EH (cell line): ENCODE data around the gene PHF19.

Experiments used
- DNase-seq: peaks from one replicate; pipeline ENCODE4 v3.0.0-alpha.2; 2015; ENCODE audit warnings: low read depth

Gene PHF19

DNA sequence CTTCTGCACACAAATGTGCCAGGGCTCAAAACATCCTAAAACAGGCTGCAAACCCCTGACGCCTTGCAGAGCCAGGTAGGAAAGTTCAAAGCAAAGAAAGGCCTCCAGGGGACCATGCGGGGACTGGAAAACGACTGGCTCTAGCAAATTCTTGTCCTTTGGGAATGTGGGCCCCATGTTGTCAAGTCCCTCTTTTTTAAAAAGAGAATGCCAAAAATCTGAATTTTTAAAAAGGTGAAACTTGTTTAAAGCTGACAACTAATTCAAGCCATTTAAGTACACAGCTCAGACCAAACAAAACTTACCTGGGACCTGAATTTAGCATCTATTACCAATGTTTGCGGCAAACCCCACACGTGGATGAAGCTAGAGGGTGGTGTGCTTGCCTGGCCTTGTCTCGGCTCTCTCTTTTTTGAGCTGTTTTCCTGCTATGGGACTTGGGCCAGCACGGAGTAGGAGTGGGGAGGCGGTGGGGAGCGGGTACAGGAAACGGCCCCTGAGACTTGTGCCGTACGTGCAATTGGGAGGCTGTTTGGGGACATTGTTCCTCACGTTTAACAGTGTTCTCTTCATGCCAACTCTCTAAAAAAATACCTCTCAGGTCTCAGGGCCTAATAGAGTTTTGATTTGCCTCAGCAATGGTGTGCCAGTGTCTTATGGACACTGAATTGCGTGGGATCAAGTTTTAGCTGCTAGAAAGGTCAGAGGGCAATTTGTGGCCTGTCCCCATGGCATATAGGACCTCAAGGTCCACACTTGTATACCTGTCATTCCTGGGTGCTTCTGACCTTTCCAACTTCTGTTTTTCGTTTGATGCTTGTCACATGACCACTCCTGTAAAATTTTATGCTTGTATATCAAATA is 15.1 kb upstream of the PHF19 start:
- DNase-seq, result no peak

DNA sequence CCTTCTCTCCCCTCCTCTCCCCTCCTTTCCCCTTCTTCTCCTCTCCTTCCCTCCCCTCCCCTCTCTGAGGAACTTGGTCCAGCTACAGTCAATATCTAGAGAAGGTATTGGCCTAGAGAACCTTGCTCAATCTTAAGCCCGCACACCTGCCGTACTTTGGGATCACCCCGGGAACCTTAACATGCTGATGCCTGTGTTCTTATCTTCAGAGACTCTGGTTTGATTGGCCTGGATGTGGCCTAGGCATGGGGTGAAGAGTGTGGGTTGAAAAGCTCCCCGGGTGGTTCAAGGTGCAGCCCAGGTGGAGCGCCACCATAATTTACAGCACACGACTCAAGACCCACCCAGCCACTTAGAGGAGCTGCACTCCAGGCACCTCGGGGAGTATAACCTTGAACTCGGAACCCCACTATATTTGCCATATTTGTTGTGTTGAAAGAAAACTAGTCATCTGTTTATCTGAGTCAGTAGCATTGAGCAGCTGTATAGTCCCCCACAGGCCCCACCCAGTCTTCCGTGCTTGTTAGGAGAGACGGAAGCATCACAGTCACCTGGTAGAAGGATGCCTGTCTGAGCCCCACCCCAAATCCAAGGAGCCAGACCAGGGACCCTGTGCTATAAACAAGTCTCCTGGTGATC is 14.4 kb upstream of the PHF19 start:
- DNase-seq, result no peak

DNA sequence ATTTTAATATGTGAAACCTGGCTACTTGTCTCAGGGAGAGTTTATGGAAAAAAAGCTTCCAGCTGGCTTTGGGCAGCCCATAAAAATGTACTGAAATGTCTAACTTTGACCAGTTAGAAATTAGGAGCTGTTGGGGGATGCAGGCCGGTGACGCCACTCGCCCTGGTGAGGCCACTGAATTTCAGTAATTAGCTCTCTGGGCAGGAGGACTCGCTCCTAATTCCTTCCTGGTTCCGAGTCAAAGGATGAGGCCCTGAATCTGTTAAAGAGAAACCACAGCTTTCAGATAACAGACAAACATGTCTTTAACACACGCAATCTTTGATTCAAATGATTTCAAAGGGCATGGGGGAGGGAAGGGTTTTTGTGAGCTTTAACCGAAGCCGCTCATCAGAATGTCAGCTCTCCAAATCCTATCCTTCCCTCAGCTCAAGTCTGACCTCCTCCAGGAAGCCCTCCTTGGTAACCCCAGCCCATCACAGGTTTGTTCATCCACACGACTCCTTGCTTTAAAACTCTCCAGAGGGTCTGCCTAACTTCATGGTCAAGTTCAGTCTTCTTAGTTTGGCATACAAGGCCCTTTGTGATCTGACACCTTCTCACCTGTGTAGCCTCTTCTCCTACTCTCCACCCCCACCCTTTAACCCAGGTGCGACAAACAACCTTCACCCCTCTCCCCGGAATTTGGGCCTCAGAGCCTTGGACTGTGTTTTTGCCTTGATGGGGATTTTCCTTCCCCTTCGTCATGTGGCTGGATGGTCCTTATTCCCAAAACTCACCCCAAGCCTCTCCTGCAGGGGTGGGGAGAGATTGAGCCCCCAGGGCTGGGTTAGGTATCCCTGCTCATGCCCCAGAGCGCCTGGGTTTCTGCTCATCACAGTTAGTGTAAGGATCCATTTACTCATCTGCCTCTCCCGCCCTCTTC is 13.6 kb upstream of the PHF19 start:
- DNase-seq, result peak; percentile 30

DNA sequence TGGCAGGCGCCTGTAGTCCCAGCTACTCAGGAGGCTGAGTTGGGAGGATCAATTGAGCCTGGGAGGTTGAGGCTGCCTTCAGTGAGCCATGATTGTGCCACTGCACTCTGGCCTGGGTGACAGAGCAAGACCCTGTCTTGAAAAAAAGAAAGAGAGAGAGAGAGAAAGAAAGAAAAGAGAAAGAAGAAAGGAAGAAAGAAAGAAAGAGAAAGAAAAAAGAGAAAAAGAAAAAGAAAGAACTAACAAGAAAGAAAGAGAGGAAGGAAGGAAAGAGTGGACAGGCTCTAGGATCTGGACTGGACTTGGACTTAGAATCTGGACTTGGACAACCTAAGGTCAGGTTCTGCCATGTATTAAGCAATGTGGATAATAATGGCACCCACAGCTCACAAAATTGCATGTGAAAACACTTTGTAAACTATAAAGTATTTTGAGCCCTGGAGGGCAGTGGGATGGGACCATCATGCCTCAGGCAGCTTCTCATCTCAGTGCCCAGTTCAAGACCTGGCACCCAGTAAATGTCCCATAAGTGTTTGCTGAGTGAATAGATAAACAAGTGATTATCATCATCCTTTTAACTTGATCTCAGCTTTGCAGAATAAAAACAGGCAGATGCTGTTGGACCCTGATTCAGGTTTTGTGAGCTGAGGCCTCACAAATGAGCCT is 12.8 kb upstream of the PHF19 start:
- DNase-seq, result no peak

DNA sequence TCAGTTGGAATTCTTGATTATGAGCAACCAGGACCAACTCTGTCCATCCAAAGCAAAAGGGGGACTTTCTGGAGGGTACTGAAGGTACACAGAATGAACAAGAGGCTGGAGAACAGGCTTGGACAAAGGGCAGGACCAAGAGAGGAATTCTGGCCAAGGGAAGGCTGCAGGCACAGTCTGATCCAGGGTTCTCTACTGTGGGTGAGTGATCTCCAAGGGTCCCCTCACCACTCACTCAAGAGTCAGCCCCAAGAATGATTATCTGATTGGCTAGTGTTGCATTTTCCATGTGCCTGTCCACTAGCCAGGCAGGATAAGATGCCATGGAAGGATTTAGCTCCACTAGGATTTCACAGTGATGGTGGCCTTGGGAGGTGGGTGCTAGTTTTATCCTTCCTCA is 11.6 kb upstream of the PHF19 start:
- DNase-seq, result no peak

DNA sequence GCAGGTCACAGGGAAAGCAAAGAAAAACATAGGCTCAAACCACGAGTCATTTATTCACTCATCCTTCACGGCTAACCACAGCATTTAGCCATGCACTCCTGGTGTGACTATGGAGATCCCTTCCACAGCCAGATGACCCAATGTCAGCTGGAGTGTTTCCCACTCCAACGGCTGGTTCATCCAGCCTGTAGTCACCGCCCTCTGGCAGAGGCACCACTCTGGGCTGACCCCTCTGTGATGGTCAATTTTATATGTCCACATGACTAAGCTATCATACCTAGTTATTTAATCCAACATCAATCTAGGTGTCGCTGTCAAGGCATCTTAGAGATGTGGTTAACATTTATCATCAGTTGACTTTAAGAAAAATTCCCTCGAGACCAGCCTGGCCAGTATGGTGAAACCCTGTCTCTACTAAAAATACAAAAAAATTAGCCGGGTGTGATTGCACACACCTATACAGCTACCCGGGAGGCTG is 9.5 kb upstream of the PHF19 start:
- DNase-seq, result peak; percentile 75

DNA sequence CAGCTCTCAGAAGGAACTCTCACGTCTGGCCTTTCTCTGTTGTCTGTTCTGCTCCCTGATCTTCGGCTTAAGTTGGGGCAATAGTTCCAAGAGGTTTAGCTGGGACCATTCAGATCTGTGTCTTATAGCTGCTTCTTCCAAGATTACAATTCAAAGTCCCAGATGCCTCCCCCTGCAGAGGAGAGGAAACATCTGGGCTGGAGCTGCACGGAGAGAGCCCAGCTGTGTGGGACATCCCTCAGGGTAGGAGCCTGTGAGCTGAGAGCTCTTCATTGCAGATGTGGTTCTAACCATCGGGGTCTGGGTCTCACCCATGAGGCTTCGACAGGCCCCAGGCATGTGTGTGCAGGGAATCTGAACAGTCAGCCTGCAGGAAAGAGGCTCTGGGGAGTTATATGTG is 9.0 kb upstream of the PHF19 start:
- DNase-seq, result no peak

DNA sequence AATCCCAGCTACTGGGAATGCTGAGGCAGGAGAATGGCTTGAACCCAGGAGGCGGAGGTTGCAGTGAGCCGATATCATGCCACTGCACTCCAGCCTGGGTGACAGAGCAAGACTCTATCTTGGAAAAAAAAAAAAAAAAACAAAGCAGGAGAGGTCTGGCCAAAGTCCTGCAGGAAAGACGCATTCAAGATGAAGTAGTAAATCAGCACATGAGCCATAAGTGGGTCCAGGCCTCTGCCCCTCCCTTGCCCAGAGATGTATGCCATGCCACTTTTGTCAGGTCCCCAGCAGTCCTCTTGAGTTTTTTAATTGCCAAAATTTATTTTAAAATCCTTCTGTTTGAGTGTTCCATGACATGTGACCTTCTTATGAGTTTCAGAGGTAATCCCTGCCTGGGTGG is 8.5 kb upstream of the PHF19 start:
- DNase-seq, result no peak

DNA sequence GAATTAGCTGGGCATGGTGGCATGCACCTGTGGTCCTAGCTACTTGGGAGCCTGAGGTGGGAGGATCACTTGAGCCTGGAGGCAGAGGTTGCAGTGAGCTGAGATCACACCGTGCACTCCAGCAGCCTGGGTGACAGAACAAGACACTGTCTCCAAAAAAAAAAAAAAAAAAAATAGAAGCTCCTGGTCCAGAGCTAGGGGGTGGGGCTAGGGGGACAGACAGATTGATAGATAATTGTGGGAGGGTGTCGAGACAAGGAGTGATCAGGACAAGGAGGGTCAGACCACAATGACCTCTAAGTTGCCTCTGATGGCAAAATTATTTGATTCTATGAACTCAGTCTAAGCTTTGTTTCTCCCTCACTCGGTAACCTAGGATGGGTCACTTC is 6.6 kb upstream of the PHF19 start:
- DNase-seq, result no peak

DNA sequence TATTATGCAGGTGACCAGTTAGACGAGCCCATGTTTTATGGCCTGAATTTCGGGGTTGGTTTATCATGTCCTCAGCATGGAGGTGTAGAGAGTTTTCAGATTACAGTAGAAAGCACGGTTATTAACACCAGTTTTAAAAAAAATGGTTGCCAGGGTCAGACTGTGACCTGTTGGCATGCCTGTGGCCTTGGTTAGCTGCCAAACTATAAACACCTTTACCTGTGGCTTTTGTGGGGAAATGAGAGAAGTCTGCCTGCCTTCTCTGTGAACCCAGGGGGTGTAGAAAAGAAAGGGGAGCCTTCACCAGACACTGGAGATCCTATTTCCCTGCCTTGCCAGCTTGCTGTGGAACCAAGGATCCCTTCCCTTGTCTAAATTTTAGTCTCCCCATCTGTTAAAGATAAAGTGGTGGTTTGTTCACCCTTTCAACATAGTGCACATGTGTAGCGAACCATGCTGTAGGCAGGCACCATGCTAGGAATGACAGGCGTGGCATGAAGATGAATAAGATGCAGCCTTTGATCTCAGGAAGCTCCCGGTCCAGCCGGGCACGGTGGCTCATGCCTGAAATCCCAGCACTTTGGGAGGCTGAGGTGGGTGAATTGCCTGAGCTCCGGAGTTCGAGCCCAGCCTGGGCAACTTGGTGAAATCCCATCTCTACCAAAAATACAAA is 6.1 kb upstream of the PHF19 start:
- no peak for DNase-seq

DNA sequence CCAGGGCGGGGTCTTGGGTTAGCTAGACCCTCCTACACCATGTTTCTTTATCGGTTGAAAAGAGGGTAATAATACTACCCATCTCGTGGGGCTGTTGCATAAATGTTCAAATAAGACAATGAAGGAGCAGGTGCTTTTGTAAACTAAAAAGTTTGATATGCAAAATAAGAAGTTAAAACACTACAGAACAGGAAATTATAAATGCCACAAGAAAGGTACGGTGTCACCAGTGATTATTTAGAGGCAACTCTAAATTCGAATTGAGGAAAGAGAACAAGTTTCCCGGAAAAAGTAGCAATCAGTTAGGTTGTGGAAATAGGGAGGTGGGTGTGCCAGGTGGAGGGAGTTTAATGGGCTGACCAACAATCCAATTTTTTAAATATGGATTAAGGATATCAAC is 2.5 kb upstream of the PHF19 start:
- no peak for DNase-seq

DNA sequence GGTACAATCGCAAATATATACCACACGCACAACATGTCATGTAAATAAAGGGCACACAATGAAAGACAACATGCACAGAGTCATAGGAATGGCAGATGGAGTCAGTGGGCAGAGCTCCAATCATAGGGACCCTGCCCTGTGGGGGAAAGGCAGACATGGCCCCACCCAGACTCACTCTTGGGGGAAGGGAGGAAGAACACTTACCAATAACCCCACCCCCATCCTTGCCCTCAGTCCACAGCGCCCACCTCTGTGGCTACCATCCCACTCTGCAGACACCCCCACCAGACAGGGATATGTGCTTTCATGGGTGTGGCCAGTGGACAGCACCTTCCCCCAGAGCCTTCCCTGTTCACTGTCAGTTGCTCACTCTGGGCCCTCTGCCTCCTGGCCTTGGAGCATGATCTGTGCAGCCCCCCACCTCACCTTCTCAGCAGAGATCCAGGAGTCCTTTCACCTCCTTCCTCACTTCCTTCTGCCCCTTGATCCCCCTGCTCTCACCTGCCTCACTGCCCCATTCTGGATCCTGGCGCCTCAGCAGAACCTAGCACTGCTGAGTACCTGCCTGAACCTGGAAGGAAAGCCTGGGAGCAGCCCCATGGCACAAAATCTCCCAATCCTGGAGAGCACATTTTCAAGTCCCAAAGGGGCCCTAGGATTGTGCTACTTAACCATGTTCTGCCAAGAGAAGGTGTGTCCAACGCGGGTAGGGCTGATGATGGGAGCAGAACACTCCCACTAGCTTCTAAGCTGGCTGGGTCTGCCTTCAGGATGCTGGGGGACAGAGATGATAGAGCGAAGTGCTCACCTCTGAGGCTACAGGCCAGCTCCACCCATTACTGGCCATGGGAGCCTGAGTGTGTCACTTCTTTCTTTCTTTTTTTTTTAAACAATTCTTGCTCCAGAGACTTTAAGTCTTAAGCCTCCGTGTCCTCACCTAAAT is 1.5 kb upstream of the PHF19 start:
- no peak for DNase-seq

DNA sequence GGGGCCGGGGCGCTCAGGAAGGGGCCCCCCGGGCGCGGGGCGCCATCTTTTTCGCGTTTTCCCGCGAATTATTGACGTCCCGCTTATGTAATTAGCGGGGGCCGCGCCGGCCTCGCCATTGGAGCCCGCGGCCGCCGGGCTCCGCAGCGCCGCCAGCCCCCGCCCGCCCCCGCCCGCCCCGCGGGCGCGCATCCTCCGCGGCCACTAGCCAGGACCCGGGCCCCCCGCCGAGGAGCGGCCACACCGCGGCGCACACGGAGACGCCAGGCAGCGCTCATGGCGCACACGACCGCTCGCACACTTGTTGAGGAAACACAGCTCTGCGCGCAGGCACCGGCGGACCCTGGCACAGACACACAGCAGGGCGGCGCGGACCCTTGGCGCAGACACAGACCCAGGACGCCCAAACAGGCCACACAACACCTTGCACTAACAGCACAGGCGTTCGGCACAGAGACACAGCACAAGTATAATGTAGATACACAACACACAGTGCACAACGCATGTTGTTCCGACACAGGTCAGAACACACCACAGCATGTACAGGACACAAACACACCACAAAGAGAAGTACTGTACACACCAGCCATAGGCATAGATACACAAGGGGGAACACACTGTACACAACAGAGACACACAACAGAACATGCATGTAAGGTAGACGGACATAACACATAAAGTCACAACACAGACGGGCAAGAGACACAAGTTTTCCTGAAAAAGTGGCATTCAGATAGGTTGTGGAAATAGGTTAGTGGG is 467 bp upstream of the PHF19 start:
- peak; percentile 68 for DNase-seq

DNA sequence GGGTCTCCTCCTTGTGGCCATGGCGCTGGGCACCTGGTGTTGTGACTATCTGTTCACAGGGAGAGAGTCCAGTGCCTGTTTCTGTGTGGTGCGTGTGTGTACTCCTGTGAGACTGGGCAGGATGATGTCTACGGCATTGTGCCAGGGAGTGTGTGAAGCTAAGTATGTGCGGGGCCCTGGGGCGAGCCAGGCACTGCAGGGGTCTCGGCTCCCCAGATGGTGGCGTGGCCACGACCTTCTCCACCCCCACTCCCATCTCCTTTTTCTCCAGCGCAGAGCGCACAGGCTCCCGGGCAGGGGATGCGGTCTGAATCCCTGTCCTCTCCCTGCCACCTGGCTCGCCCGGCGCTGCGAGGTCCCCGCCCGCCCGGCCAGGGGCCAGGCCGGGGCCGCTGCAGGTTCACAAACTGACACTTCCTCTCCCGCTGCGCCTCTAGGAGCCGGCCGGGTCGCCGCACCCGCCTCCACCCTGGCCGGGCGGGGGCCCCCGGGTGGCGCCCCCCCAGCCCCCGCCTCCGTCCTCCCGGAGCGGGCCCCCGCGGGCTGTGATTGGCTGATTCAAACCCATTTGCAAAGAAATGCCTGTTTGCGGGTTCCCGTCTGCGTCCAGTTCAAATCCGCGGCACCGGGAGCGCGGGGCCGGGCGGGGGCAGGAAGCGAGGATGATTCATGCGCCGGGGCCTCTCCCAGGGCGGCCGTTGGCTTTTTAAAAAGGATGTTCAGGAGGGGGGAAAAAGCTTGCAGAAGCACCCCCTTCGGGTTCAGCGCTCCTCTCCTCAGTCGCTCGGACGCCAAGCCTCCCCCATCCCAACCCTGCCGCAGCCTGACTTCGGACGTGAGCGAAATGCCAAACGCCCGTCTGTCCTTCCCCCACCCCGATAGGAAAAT is 790 bp downstream of the PHF19 start:
- DNase-seq, result peak; percentile 93

DNA sequence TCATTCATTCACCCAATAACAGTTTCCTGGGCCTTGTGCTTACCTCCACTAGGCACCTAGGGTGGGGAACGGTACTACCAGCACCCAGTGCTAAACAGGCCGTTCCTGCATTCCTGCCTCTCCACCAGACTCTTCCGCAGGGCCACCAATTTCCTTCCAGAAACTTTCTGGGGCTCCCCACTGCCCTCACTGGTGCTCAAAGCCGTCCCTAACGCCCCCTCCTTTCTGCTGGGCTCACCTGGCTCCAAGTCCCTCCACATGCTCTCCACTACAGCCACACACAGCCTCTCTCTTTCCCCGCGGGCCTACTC is 1.4 kb downstream of the PHF19 start:
- DNase-seq, result no peak

DNA sequence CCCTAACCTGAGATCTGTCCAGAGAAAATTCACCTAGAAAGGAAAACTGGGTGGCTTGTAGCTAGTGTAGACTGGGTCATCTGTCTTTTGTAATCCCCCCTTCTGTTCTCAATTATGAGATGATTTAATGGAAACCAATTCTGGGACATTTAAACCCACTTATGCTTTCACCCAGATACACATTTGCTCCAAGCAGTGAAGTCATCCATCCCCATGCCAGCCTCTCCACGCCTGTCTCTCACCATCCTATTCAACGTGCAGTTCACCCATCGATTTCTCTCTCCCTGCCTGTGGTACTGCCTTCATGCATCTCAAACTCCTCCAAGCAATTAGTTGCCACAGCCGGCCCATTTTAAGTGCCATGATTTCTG is 1.8 kb downstream of the PHF19 start:
- no peak for DNase-seq

DNA sequence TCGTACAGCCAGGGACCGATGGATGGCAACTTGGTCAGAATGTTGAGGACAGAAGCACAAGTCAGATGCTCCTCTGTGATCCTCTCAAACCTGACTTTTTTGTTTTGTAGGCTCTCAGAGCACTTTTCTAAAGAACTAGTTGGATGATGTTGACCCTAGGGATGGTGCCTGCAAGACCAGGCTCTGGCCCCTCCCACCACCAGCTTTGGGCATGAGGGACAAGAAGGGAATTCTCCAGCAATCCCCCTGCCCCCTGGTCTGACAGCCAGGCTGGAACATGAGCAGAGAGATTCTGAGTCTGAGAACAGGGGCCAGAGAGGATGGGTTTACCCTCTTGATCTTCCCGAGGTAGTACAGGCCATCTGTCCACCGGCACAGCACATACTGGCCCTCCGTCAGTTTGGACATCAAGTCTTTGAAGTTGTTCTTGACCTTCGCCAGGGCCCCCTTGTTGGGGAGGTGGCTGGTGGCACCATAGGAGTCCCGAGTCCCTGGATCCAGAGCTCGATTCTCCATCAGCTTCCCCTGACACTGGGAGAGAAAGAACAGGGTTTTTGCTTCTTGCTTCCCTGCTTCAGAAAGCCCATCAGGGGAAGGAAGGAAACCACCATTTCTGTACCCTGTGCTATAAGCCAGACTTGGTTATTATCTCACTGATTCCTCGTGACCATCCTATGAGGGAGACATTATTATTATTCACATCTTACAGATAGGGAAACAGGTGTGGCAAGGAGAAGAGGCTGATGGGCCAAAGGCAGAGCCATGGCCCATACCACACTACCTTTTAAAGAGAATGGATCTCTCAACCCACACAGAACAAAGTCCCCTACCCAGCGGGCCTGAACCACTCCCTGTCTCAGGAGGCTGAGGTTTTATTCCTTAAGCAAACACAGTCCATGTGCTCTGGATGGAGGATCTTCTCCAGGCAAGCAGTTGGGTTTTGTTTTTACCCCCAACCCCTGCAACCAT is 2.5 kb downstream of the PHF19 start:
- DNase-seq, result no peak

DNA sequence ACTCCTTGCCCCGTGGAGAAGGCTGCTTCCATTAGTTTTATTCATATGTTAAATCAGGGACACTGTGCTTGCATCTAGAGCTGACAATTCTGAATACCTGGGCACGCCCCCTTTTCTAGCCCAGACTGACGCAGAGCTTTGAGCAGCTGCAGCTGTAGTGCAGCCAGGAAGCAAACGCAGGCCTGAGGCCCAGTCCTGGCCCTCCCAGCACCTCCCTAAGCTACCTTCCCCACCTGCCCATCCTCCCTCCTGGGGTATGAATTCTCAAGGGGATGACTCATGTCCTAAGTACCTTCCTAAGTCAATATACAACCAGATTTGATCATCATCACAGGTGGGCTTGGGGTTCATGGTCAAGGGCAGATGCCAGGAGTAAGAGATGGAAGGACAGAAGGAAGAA is 3.5 kb downstream of the PHF19 start:
- DNase-seq, result no peak
